ENCODE results near the gene AQP5.

The AQP5 gene

GRCh38 chr12:49954863-49955830 is 6.5 kb upstream of the AQP5 start:
- TF ChIP-seq CTCF (IDR thresholded peaks at IDR 0.05; ENCODE audit: borderline replicate concordance, insufficient read depth, low read depth, low read length): no peak
- no peak overlapping the region for H3K4me3 ChIP-seq (ENCODE audit: low read depth, low read length)

- no peak overlapping the region for H3K4me3 ChIP-seq (ENCODE audit: low read depth, low read length)
- no peak for TF ChIP-seq CTCF (IDR thresholded peaks at IDR 0.05; ENCODE audit: borderline replicate concordance, insufficient read depth, low read depth, low read length)
These were observed 5.6 kb upstream of the AQP5 start for GRCh38 chr12:49955899-49956662.

DNA sequence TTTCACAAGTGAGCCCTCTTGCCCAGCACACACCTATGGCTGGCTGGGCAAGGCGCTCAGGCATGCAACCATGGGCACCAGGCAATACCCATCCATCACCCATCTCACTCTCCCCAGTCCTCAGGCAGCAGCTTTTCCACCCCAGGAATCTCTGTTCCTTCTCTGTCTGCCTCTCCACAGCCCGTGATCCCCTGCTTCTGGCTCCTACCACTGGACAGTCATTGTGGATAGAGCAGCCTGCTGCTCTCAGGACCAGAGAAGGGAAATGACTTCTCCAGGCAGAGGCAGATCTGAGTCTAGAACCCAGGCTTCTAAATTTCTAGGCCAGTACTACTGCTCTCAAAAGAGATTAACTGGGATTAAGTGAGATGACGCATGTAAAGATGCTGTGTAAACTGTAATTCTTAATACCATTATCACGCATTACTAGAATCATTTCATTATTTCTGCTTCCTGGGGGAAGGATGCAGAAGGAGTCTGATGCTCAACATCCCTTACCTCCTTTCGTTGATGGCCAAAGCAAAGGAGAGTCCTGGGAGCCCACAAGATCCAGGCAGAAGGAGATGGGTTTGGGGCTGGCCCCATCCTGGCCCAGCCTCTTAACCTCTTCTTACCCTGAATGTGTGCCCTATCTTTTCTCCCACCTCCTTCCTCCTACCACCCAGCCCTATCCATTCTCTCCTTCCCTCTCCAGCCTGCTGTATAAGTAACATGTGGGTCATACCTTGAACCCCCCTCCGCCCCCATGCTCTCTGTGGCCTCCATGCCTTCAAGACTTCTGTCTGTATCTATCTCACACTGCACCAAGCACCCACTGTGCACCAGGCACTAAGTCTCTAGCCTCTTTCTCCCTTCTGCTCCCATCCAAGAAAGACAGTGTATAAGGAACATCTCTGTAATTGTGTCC is 4.8 kb upstream of the AQP5 start:
- no peak for TF ChIP-seq CTCF (IDR thresholded peaks at IDR 0.05; ENCODE audit: borderline replicate concordance, insufficient read depth, low read depth, low read length)
- H3K4me3 ChIP-seq (ENCODE audit: low read depth, low read length): no peak overlapping the region

GRCh38 chr12:49957570-49957967 is 4.1 kb upstream of the AQP5 start:
- no peak overlapping the region for H3K4me3 ChIP-seq (ENCODE audit: low read depth, low read length)

DNA sequence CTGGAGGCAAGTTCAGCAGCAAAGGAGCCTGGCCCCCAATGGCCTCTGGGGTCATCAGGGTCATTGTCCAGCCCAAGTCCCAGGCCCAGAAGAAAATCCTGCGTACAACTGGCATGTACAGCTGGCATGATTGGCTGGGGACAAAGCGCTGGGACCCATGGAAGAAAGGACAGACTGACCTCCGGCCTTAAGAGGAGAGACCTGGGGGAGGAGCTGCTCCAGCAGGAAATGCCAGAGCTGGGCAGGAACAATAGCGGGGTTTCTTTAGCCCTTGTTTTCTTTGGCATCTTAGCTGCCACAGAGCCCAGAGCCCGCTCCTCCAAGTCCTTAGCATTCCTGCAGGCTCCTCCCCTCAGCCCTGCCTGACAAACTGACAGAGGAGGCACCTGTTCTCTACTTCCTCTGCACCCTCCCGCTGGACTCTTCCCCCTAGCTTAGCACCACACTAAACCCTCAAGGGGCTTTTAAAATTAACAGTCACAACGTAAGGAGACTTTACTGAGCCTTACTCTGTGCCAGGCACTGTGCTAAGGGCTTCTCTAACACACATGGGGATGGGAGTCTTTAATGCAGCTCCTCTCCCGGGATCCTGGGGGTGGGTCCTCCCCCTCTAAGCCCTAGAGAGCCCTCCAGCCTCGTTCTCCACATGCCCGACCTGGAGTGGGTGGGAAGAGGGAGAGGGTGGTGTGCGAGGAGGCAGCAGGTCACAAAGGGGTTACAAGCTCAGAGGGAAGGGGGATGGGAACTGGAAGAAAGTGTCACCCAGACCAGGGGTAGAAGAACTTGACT is 1.8 kb upstream of the AQP5 start:
- TF ChIP-seq CTCF (IDR thresholded peaks at IDR 0.05; ENCODE audit: borderline replicate concordance, insufficient read depth, low read depth, low read length): no peak
- no peak overlapping the region for H3K4me3 ChIP-seq (ENCODE audit: low read depth, low read length)

More at GRCh38 chr12:49957570-49957967, 4.1 kb upstream of the AQP5 start:
- no peak for TF ChIP-seq CTCF (IDR thresholded peaks at IDR 0.05; ENCODE audit: borderline replicate concordance, insufficient read depth, low read depth, low read length)
